GM19467 (cell line): ENCODE data around the gene CXorf49.
"Not testable (repeated sequence)": the region's sequence is repeated elsewhere in the genome, so short reads cannot be mapped to it uniquely, and the experiment has no call there.

Source experiments
- ATAC-seq: cut with Tn5 transposase; IDR thresholded peaks from one replicate; pipeline ENCODE4 v1.9.1; 2021; ENCODE audit warnings: mild to moderate bottlenecking, moderate library complexity; ENCODE audit not compliant: unreplicated experiment

CXorf49 gene

GRCh38 chrX:71675636-71676035, 42.4 kb downstream of the CXorf49 start:
- ATAC-seq: not testable (repeated sequence)

- ATAC-seq: no peak
Observed at GRCh38 chrX:71671938-71672337, 46.1 kb downstream of the CXorf49 start.

GRCh38 chrX:71671043-71671780, 46.9 kb downstream of the CXorf49 start:
- no peak for ATAC-seq

GRCh38 chrX:71669947-71670346, 48.1 kb downstream of the CXorf49 start:
- not testable (repeated sequence) for ATAC-seq

- no peak for ATAC-seq
Observed at GRCh38 chrX:71669492-71669891, 48.6 kb downstream of the CXorf49 start.

- ATAC-seq: no peak
Observed at GRCh38 chrX:71668248-71668595, 49.9 kb downstream of the CXorf49 start.

- no peak for ATAC-seq
Observed at GRCh38 chrX:71667328-71668247, 50.5 kb downstream of the CXorf49 start, which contains the start of gene LOC101059915. TSS of gene LOC101059915 (plus strand) at chrX:71667546.

- ATAC-seq: no peak
Observed at GRCh38 chrX:71666240-71667223, 51.6 kb downstream of the CXorf49 start.

- ATAC-seq: no peak
Observed at GRCh38 chrX:71665747-71666146, 52.3 kb downstream of the CXorf49 start.

- no peak for ATAC-seq
Observed at GRCh38 chrX:71664889-71665491, 53.1 kb downstream of the CXorf49 start.
